Type B pancreatic cell (in vitro differentiated cells): Measurements from ENCODE around the gene AFTPH. TPM values are rescaled to one million over a fixed set of nuclear protein-coding genes. Genes with fewer than 3 reads are reported as not detected.

ENCODE experiments used
- DNase-seq: peaks from one replicate; pipeline ENCODE4 v3.0.0; 2021; ENCODE audit warnings: mixed read lengths; ENCODE audit not compliant: unreplicated experiment; ENCODE audit errors: extremely low spot score
- H3K27ac Mint-ChIP-seq: 2 replicates; pipeline ENCODE4 v1.8.0; 2021; ENCODE audit warnings: mild to moderate bottlenecking, mixed read lengths
- H3K27me3 Mint-ChIP-seq: 2 replicates; pipeline ENCODE4 v1.8.0; 2021; ENCODE audit warnings: mixed read lengths
- H3K36me3 Mint-ChIP-seq: 2 replicates; pipeline ENCODE4 v1.8.0; 2021; ENCODE audit warnings: mixed read lengths
- H3K4me1 Mint-ChIP-seq: one replicate; pipeline ENCODE4 v1.8.0; 2021; ENCODE audit warnings: mixed read lengths; ENCODE audit not compliant: unreplicated experiment
- H3K4me3 Mint-ChIP-seq: 2 replicates; pipeline ENCODE4 v1.8.0; 2021; ENCODE audit warnings: mild to moderate bottlenecking, mixed read lengths
- H3K9me3 Mint-ChIP-seq: 2 replicates; pipeline ENCODE4 v1.8.0; 2021; ENCODE audit warnings: mixed read lengths
- CTCF ChIP-seq: fragments of 200-600 bp; sonication (generic); conservative IDR thresholded peaks from 2 replicates; pipeline ENCODE4 v1.5.0; 2021; ENCODE audit warnings: antibody characterized with exemption, mild to moderate bottlenecking
- total RNA-seq: library from RNA; stranded (reverse); gene quantifications from 2 replicates; pipeline ENCODE4 v1.2.1, GENCODE V29; 2021; ENCODE audit warnings: low replicate concordance

The AFTPH gene
- total RNA-seq, 1 donor from 2014 or later = 26.4 TPM

- Mint-ChIP-seq H3K9me3 (no peaks in the 10 kb centered on the region), H3K27me3 (no peaks in the 10 kb centered on the region), H3K36me3 (no peaks in the 10 kb centered on the region), H3K4me3 (no peak overlapping the region), H3K27ac (peak overlapping the region; percentile 21), H3K4me1 (peaks cover 5% of the 10 kb centered on the region)
- no peak for TF ChIP-seq CTCF
- DNase-seq = no peak
Observed at GRCh38 chr2:64479259-64480117, 44.6 kb upstream of the AFTPH start.

GRCh38 chr2:64481665-64482064 is 42.5 kb upstream of the AFTPH start:
- Mint-ChIP-seq H3K4me1 (peaks cover 18% of the 10 kb centered on the region), H3K27me3 (peaks cover 3% of the 10 kb centered on the region), H3K4me3 (no peak overlapping the region), H3K27ac (no peak overlapping the region), H3K36me3 (no peaks in the 10 kb centered on the region), H3K9me3 (no peaks in the 10 kb centered on the region)
- DNase-seq = no peak
- no peak for TF ChIP-seq CTCF

- Mint-ChIP-seq H3K4me1 (peaks cover 20% of the 10 kb centered on the region), H3K4me3 (no peak overlapping the region), H3K27me3 (peaks cover 3% of the 10 kb centered on the region), H3K9me3 (no peaks in the 10 kb centered on the region), H3K27ac (no peak overlapping the region), H3K36me3 (no peaks in the 10 kb centered on the region)
- no peak for TF ChIP-seq CTCF
- DNase-seq = no peak
Observed at GRCh38 chr2:64482243-64482642, 41.9 kb upstream of the AFTPH start.

- no peak for TF ChIP-seq CTCF
- H3K36me3 Mint-ChIP-seq = no peaks in the 10 kb centered on the region
- no peak for DNase-seq
- no peak overlapping the region for H3K4me3 Mint-ChIP-seq
- no peaks in the 10 kb centered on the region for H3K9me3 Mint-ChIP-seq
- H3K27ac Mint-ChIP-seq = no peak overlapping the region
- peaks cover 3% of the 10 kb centered on the region for H3K27me3 Mint-ChIP-seq
- peaks cover 20% of the 10 kb centered on the region for H3K4me1 Mint-ChIP-seq
Observed at GRCh38 chr2:64482765-64483504, 41.2 kb upstream of the AFTPH start.

GRCh38 chr2:64485331-64485730 is 38.8 kb upstream of the AFTPH start:
- H3K4me1 Mint-ChIP-seq = peaks cover 33% of the 10 kb centered on the region
- H3K27me3 Mint-ChIP-seq = peaks cover 6% of the 10 kb centered on the region
- H3K9me3 Mint-ChIP-seq = no peaks in the 10 kb centered on the region
- no peak for TF ChIP-seq CTCF
- H3K36me3 Mint-ChIP-seq = no peaks in the 10 kb centered on the region
- H3K27ac Mint-ChIP-seq = peak overlapping the region; percentile 44
- no peak for DNase-seq
- H3K4me3 Mint-ChIP-seq = no peak overlapping the region
